ENCODE results near the gene SPINK4.
A peak's percentile ranks its signal among the peaks of the same experiment; 100 is the strongest.

Gene SPINK4

DNA sequence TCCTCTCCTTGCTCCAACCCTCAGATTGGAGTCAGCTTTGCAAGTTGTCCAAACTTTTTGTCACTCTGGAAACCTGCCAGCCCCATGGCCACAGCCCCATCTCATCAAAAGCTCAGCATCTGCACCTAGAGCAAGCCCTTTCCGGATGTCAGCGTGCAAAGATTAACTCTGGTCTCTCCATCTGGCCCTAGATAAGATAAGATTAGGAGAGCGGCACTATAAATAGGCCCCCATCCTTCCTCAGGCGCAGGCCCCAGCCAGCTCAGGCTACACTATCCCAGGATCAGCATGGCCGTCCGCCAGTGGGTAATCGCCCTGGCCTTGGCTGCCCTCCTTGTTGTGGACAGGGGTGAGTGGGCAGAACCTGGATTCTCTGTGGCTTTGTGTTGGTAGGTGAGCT lies at the start of gene SPINK4:
TSS of gene SPINK4 (plus strand) at position 247 of the 400 bp plus-strand sequence. CDS start at position 289, 42 bp downstream.
- no peak for DNase-seq (ENCODE audit: low read depth in 2 of 2)

- DNase-seq (ENCODE audit: low read depth in 2 of 2): no peak
Measured at GRCh38 chr9:33192493-33193255, 47.3 kb upstream of the SPINK4 start.

DNA sequence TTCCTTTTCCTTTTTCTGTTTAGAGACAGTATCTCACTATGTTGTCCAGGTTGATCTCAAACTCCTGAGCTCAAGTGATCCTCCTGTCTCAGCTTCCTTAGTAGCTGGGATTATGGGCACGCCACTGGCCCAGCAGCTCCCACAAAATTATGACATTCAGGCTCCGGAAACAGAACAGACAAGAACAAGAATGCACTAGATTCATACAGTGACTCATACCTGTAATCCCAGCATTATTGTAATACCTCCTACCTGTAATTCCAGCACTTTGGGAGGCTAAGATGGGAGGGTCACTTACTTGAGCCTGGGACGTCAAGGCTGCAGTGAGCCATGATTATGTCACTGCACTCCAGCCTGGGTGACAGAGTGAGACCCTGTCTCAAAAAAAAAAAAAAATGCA lies 46.1 kb upstream of the SPINK4 start:
- no peak for DNase-seq (ENCODE audit: low read depth in 2 of 2)

DNA sequence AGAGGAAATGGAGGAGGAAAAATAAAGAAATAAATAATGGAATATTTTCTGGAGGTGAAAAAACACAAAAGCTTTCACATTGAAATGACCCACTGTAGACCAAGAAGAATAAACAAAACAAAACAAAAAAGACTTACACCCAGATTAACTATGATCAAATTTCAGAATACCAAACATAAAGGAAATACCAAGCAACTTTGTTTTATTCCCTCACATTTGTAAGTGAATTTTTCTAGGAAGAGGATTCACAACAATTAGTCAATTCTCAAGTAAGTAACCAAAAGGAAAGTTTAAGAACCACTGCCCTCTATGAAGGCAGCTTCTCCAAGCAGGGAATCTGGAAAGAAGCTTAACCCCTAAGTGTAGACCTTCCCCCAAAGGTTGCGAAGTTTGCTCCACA lies 43.2 kb upstream of the SPINK4 start:
- no peak for DNase-seq (ENCODE audit: low read depth in 2 of 2)

- no peak for DNase-seq (ENCODE audit: low read depth in 2 of 2)
Measured at GRCh38 chr9:33197279-33198152, 42.5 kb upstream of the SPINK4 start.

GRCh38 chr9:33198165-33198564 lies 41.8 kb upstream of the SPINK4 start:
- no peak for DNase-seq (ENCODE audit: low read depth in 2 of 2)

DNA sequence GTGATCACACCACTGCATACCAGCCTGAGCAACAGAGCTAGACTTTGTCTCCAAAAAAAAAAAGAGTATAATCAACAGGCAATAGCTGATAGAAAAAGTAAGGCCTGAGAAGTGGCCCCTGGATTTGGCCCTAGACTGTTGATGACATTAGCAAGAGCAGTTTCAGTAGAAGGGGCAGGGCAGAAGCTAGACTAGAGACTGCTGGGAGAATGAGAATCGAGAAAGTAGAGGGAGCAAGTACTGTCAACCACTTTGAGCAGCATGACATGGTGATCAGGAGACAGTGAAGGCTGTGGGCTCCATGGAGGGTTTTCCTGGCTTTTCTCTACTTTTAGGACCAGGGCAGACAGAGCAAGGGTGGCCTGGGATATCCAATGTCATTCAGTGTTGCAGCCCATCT lies 37.9 kb upstream of the SPINK4 start:
- no peak for DNase-seq (ENCODE audit: low read depth in 2 of 2)

DNA sequence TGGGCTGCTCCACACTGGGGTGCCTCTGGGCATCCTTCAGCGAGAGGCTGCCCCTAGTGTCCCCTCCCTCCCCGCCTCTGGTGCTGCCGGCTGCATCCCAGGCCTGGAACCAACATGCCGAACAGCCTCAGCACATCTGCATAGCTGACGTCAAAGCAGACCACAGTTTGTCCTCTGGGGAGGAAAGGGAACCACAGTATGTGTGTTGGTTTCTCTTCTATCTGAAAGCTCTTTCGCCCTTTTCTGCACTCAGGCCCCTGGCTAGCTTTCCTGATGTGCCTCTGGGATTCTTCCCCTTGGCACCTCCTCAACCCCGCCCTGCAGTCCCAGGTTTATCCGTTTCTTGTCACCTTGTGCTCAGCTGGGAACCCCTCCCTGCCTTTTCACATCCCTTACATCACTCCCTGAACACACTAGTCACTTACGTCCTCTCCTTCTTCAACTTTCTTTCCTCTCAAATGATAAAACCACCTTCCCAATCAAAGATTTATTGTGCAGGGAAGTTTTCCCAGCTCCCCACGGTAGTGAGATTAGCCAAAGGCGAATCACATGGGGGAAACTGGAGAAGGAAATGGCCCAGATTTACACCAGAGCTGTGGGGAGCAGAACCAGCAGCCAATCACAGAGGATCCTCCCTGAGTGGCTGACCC lies 37.3 kb upstream of the SPINK4 start:
- no peak for DNase-seq (ENCODE audit: low read depth in 2 of 2)

DNA sequence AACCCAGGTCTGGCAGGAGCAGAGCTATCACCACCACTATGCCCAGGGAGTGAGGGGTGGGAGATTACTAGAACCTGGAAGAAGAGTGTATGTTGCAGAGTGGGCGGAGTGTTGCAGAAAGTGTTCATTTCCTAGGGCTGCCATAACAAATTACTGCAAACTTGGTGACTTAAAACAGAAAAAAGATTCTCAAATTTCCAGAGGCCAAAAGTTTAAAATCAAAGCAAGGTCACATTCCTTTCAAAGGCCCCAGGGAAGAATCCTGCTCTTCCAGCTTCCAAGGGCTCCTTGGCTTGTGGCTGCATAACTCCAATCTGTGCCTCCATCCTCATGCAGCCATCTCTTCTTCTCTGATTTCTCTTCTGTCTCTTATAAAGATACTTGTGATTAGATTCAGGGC lies 30.6 kb upstream of the SPINK4 start:
- no peak for DNase-seq (ENCODE audit: low read depth in 2 of 2)

GRCh38 chr9:33210006-33210715 lies 29.8 kb upstream of the SPINK4 start:
- no peak for DNase-seq (ENCODE audit: low read depth in 2 of 2)

DNA sequence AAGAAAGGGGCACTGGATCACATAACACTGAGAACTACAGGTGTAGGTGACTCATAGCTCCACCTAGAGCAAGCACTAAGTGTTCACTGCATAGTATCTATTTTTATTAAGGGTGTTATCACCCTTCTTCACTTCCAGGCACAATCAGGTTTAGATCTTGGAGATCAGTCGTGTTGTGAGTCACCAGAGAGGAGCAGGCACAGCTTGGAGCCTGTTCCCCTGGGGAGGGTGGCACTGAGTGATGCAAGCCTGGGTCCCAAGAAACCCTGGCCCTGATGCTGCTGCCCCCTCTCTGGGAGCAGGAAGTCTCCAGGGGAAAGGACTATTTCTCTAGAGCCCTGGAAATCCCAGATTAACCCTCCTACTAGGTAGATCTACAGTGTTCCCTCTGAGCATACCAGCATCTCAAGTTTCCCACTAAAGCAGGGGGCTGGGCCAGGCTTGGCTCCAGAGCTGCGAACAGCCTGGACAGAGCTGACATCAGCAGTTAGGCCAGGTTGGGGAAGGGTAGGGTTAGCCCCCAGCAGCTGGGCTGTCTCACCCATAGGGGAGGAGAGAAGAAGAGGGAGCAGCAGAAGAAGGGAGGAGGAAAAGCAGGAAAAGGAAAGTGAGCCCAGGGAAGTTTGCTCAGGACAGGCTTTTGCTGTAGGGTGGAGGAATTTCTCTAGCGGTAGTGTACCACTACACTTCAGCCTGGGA lies 28.1 kb upstream of the SPINK4 start:
- DNase-seq (ENCODE audit: low read depth in 2 of 2): no peak

DNA sequence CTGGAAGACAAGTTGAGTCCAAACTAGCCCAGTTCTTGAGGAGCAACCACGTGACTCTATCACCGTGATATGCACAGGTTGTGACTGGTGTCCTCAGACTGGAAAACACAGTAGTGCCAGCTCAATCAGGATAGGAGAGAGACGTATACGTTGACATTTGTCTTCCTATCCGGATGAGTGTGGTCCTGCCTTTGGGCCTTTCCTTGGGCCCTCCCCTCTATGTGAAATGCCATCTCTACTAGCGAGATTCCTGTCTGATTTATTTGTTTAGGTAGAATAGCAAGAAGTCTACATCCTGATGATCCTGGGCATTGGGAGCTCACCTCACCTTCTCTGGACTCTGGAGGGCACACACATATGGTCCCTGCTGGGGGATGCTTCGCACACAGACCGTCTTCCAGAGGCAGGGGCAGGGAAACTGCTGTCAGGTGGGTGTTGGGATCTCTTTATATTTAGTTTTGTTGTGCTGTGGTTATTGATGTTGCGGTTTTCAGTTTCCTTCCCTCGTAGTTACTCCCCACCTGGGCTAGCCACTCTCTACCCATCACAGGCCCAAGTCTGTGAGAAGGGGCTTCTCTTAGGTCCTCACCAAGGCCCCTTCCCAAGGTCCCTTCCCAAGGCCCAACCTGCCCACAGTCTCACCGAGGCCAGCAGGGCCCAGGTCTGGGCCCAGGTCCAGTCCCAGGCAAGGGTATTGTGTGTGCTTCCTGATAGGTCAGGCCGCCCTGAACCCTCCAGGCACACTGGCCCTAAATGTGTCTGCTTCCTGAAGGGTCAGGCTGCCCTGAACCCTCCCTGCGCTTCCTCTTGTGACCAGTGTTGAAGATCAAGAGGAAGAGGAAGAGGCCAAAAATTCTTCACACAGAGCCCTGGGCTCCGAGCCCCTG lies 19.0 kb upstream of the SPINK4 start:
- no peak for DNase-seq (ENCODE audit: low read depth in 2 of 2)

GRCh38 chr9:33221568-33221884 lies 18.4 kb upstream of the SPINK4 start:
- DNase-seq (ENCODE audit: low read depth in 2 of 2): no peak

- DNase-seq (ENCODE audit: low read depth in 2 of 2): no peak
Measured at GRCh38 chr9:33222031-33222430, 17.9 kb upstream of the SPINK4 start.

- no peak for DNase-seq (ENCODE audit: low read depth in 2 of 2)
Measured at GRCh38 chr9:33223696-33224095, 16.3 kb upstream of the SPINK4 start.

DNA sequence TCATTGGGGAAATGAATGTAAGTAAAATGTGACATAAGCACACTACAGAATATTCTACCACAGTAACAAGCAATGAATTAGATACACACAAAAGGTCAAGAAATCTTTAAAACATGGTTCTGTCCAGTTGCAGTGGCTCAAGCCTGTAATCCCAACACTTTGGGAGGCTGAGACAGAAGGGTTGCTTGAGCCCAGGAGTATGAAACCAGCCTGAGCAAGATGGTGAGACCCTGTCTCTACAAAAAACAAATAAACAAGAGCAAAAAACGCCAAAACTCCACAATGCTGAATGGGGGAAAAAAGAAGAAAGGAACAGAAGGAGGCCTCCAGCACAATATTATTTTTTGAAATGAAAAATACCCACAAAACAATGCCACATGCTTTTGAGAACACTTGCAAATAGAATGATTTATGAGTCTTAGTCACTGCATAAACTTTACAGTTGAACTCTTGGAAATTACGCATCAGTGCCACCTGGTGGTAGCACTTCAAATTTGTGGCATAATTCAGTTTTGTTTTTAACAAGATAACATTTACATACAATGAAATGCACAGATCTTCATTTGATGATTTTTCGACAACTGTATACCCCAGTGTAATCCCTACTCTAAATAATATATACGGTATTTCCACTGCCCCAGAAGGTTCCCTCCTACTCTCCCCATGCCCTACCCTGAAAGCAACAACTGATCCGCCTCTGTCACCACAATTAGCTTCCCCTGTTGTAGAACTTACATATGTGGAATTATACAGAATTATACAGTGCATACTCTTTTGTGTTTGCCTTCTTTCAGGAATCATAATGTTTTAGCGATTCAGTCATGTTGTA lies 14.4 kb upstream of the SPINK4 start:
- DNase-seq (ENCODE audit: low read depth in 2 of 2): peak; percentile 62 to 63

- DNase-seq (ENCODE audit: low read depth in 2 of 2): no peak
Measured at GRCh38 chr9:33227008-33227398, 13.0 kb upstream of the SPINK4 start.

- no peak for DNase-seq (ENCODE audit: low read depth in 2 of 2)
Measured at GRCh38 chr9:33227741-33228140, 12.2 kb upstream of the SPINK4 start.

- no peak for DNase-seq (ENCODE audit: low read depth in 2 of 2)
Measured at GRCh38 chr9:33228606-33229005, 11.4 kb upstream of the SPINK4 start.
